Testis (tissue), 3 donors: ENCODE measurements around the gene TBC1D13. TPM values are rescaled to one million over a fixed set of nuclear protein-coding genes. Genes with fewer than 3 reads are reported as not detected.

Source experiments
- DNase-seq: peaks from one replicate; pipeline ENCODE4 v3.0.0-alpha.2; 2019
- H3K27ac ChIP-seq, 2 donors: fragments of 200-600 bp; sonication (generic); one replicate each; pipeline ENCODE4 v1.5.1; 2019
- H3K27me3 ChIP-seq: fragments of 200-600 bp; sonication (generic); one replicate; pipeline ENCODE4 v1.5.1; 2019
- H3K36me3 ChIP-seq: fragments of 200-600 bp; sonication (generic); one replicate; pipeline ENCODE4 v1.5.1; 2017; ENCODE audit warnings: low read depth; ENCODE audit errors: missing control alignments
- H3K4me1 ChIP-seq: fragments of 200-600 bp; sonication (generic); one replicate; pipeline ENCODE4 v1.5.1; 2019
- H3K4me3 ChIP-seq, 2 donors: fragments of 200-600 bp; sonication (generic); one replicate each; pipeline ENCODE4 v1.5.1; 2017 to 2019
- H3K9me3 ChIP-seq: fragments of 200-600 bp; sonication (generic); one replicate; pipeline ENCODE4 v1.5.1; 2017
- CTCF ChIP-seq, 3 experiments: fragments of 450-650 bp in 2 of 3; fragments of 200-600 bp in 1 of 3; sonication (generic) in 1 of 3; IDR thresholded peaks; one replicate each; pipeline ENCODE4 v1.5.1; 2016 to 2019; ENCODE audit warnings: antibody characterized with exemption in 3 of 3, mild to moderate bottlenecking in 2 of 3, moderate library complexity in 1 of 3
- POLR2A ChIP-seq: fragments of 450-650 bp; IDR thresholded peaks from one replicate; pipeline ENCODE4 v1.6.1; 2017; ENCODE audit warnings: antibody characterized with exemption, mild to moderate bottlenecking, moderate library complexity
- WGBS, 2 donors: methylation state at CpG; one replicate each; pipeline ENCODE4 v1.1.5; 2018; 5-methylcytosine and 5-hydroxymethylcytosine counted together
- intact Hi-C: fragments of 100-400 bp; cut with DNase I; formaldehyde crosslinking; loops from one replicate; pipeline ENCODE4 v1.15.1; 2023; ENCODE audit warnings: low total_unique reads
- polyA plus RNA-seq: library from polyadenylated mRNA; stranded (reverse); fragments of 350-450 nt; fragmentation: Illumina TruSeq; extraction: RNeasy Lipid Tissue Mini Kit (QIAGEN cat#74804); gene quantifications from one replicate; pipeline ENCODE4 v1.2.3, GENCODE V29; 2014; ENCODE audit warnings: low read depth, low replicate concordance; ENCODE audit not compliant: insufficient read depth
- total RNA-seq, 2 donors: library from RNA; depleted of rRNA; stranded (reverse); fragments of >200 nt; gene quantifications; one replicate each; pipeline ENCODE4 v1.2.3, GENCODE V29; 2016

The TBC1D13 gene
- total and polyA plus RNA-seq, 3 donors from 2014 or later, result 14.3 to 15.7 (median 15.5) TPM

- intact Hi-C loops, result no loop called here
- TF ChIP-seq CTCF (IDR thresholded peaks at IDR 0.05) (peak; percentile 90 to 99 (median 98)), POLR2A (peak; percentile 87)
- no peaks in the 10 kb centered on the region for H3K4me1 ChIP-seq
- H3K9me3 ChIP-seq, result no peaks in the 10 kb centered on the region
- DNase-seq, result peak; percentile 97
- no peaks in the 10 kb centered on the region for H3K27me3 ChIP-seq
- WGBS, 2 donors, result 0 to 1% methylated on average over 28 to 32 of the region's 70 CpGs
- H3K27ac ChIP-seq, result peak within 1 kb of the TSS; percentile 21 to 86
- no peaks in the 10 kb centered on the region for H3K36me3 ChIP-seq
- peak within 1 kb of the TSS; percentile 66 for H3K4me3 ChIP-seq
Observed at GRCh38 chr9:128818099-128818838, 31.2 kb downstream of the TBC1D13 start, which contains the start of gene ENDOG. ENDOG (plus strand) TSS chr9:128818500; CDS start chr9:128818685, 185 bp downstream.

- TF ChIP-seq CTCF (IDR thresholded peaks at IDR 0.05) (no peak), POLR2A (no peak)
- peak overlapping the region; percentile 66 for H3K4me3 ChIP-seq
- WGBS, 2 donors, result 11 to 22% methylated on average over 15 to 74 of the region's 90 CpGs
- peak; percentile 32 for DNase-seq
- no peaks in the 10 kb centered on the region for H3K27me3 ChIP-seq
- H3K36me3 ChIP-seq, result no peaks in the 10 kb centered on the region
- intact Hi-C loops, result no loop called here
- H3K27ac ChIP-seq, result peak overlapping the region in 1 of 2 donors; percentile 86
- H3K4me1 ChIP-seq, result no peaks in the 10 kb centered on the region
- no peaks in the 10 kb centered on the region for H3K9me3 ChIP-seq
Observed at GRCh38 chr9:128818839-128819715, 32.0 kb downstream of the TBC1D13 start.

- 70 to 74% methylated on average over 12 to 18 of the region's 18 CpGs for WGBS, 2 donors
- DNase-seq, result no peak
- TF ChIP-seq CTCF (IDR thresholded peaks at IDR 0.05) (no peak), POLR2A (no peak)
Observed at GRCh38 chr9:128819716-128820664, 32.9 kb downstream of the TBC1D13 start.

More at GRCh38 chr9:128819716-128820664, 32.9 kb downstream of the TBC1D13 start:
- Histone ChIP-seq H3K27me3 (no peaks in the 10 kb centered on the region), H3K36me3 (no peaks in the 10 kb centered on the region), H3K9me3 (no peaks in the 10 kb centered on the region), H3K27ac (no peak overlapping the region), H3K4me3 (peak overlapping the region in 1 of 2 donors; percentile 66), H3K4me1 (no peaks in the 10 kb centered on the region)
- intact Hi-C loops, result no loop called here
